Fibroblast of villous mesenchyme (primary cell): Measurements from ENCODE around the gene CFAP74. TPM values are rescaled to one million over a fixed set of nuclear protein-coding genes. Genes with fewer than 3 reads are reported as not detected.

Experiments used
- DNase-seq: peaks from one replicate; pipeline ENCODE4 v3.0.0-alpha.2; 2010; ENCODE audit warnings: low read depth
- H3K4me3 ChIP-seq: 2 replicates; pipeline ENCODE4 v1.5.1; 2011; ENCODE audit warnings: low read depth, mild to moderate bottlenecking, low read length
- CTCF ChIP-seq: IDR thresholded peaks from 2 replicates; pipeline ENCODE4 v1.5.1; 2012; ENCODE audit warnings: low read depth, mild to moderate bottlenecking, low read length; ENCODE audit not compliant: insufficient read depth
- total RNA-seq: library from RNA; depleted of rRNA; stranded (reverse); fragments of >200 nt; gene quantifications from 2 replicates; pipeline ENCODE4 v1.2.3, GENCODE V29; 2012

Gene CFAP74
- total RNA-seq, 1 donor = not detected

DNA sequence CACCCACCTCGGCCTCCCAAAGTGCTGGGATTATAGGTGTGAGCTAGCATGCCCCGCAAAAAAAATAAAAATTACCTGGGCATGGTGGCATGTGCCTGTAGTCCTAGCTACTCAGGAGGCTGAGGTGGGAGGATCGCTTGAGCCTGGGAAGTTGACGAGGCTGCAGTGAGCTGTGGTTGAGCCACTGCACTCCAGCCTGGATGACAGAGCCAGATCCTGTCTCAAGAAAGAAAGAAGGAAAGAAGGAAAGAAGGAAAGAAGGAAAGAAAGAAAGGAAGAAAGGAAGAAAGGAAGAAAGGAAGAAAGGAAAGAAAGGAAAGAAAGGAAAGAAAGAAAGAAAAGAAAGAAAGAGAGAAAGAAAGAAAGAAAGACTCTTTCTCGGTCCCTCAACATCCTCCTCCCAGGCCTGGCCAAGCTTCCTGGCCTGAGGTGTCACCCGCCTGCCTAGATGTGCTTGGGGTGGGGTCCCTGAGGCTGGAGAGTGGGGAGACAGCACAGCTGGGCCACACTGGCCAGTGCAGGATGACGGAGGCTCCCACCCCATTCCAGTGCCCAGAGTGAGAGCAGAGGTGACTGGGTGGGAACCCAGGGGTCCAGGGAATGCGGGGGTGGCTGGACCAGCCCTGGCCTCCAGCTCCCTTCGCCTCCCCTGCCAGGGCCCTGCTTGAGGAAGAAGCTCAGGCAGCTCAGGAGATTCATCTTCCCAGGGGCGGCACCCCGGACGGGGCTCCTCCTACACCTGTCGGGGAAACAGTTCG, 102.5 kb downstream of the CFAP74 start:
- no peak overlapping the region for H3K4me3 ChIP-seq
- no peak for TF ChIP-seq CTCF
- no peak for DNase-seq

GRCh38 chr1:1899967-1900327, 103.6 kb downstream of the CFAP74 start:
- H3K4me3 ChIP-seq = no peak overlapping the region
- no peak for DNase-seq
- TF ChIP-seq CTCF = no peak

GRCh38 chr1:1899266-1899966, 104.2 kb downstream of the CFAP74 start:
- H3K4me3 ChIP-seq = no peak overlapping the region
- TF ChIP-seq CTCF = no peak
- no peak for DNase-seq

GRCh38 chr1:1898246-1898933, 105.2 kb downstream of the CFAP74 start:
- no peak overlapping the region for H3K4me3 ChIP-seq
- no peak for DNase-seq
- no peak for TF ChIP-seq CTCF

DNA sequence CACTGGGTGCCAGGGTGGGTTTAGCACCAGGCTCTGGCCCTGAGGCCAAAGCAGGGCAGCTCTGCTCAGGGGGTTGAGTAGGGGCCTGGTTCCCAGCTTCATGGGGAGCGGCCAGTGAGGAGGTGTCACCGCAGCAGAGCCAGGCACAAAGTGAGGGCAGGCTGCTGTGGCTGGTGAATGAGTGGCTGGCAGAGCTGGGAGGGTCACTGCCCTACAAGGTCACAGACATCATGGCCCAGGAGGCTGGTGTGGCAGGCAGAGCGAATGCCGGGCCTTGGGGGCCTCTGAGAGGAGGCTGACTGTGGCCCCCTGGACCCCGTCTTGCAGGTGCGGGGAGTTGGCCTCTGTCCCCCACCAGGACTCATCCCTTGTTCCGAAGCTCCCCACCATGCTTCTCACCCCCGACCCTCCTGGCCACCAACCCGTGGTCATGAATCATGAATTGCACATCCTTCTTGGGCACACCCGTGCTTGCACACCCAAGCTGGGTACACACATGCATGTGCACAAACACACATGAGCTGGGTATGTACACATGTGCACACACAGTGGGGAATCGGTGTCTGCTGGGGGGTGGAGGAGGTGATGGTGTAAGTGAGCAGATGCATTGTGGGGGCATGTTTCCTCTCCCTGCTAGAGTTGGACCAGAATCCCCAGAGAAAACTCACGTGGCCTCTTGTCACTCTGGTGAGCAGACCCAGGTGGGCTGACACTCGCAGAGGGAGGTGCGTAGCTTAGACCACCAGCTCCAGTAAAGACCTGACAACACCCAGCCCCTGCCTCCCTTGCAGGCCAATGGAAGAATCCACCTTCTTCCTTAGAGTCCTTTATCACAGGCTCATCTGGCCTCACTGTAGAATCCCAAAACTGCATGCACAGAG, 107.9 kb downstream of the CFAP74 start:
- no peak for DNase-seq
- H3K4me3 ChIP-seq = no peak overlapping the region
- TF ChIP-seq CTCF = no peak

DNA sequence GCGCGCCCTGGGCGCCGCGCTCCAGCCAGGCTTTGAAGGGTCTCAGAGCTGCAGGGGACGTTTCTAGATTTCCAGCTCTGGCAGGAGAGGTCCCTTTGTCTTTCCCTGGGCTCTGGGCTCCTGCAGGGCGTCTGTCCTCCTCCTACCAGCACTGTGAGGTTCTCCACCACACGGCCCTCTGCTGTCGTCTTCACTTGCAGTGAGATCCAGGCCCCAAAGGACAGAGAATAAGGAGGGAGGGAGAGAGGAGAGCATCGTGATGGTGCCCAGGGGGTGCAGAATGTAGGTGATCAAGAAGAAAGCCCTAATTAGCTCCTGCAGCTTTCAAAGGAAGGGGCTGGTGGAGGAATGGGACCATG, 108.5 kb downstream of the CFAP74 start:
- H3K4me3 ChIP-seq = no peak overlapping the region
- no peak for TF ChIP-seq CTCF
- DNase-seq = no peak
